ENCODE data around the gene FAM209B. TPM values are rescaled to one million over a fixed set of nuclear protein-coding genes. Genes with fewer than 3 reads are reported as not detected.
"Not testable (repeated sequence)": the region's sequence is repeated elsewhere in the genome, so short reads cannot be mapped to it uniquely, and the experiment has no call there.

Gene FAM209B
- total RNA-seq, 2 donors from 2014 or later = not detected

DNA sequence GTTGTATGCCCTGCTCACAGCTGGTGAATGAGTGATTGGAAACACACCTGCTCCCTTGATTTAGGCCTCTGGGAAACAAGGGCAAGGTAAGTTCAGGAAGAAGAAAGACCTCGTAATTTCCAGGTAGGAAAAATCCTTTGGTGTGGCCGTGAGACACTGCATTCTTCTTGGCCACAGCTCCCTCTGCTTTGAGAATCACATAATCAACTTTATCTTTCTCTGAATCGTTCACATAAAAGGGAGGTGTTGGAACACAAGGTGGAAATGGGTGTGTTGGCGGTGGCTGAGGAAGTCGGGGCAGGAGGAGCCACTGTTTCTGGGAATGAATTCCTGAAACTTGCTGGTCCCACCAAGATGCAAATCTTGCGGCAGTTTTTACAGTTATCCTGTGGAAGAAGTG, 25.9 kb downstream of the FAM209B start:
- Histone ChIP-seq H3K4me1 (no peaks in the 10 kb centered on the region), H3K27ac (no peak overlapping the region), H3K9me3 (no peaks in the 10 kb centered on the region), H3K27me3 (no peaks in the 10 kb centered on the region), H3K4me3 (no peak overlapping the region), H3K36me3 (replicated peaks in 1 of 2; ENCODE audit: insufficient read depth in 1 of 2, low read depth in 2 of 2) (no peaks in the 10 kb centered on the region)
- no peak for TF ChIP-seq CTCF (IDR thresholded peaks at IDR 0.05)
- TF ChIP-seq POLR2A (IDR thresholded peaks at IDR 0.05) = no peak
- no peak for DNase-seq
- ATAC-seq = no peak
- intact Hi-C loops (cut with DNase I) = loop anchor here (10.0 kb wide), 1 partner anchor 416 kb away; no protein-coding TSS in a partner anchor
- WGBS, 2 donors = 44 to 45% methylated on average over 6 of the region's 6 CpGs

GRCh38 chr20:56564526-56564925, 31.5 kb downstream of the FAM209B start:
- ATAC-seq; H3K4me3 ChIP-seq; H3K4me1 ChIP-seq; H3K36me3 ChIP-seq (replicated peaks in 1 of 2; ENCODE audit: insufficient read depth in 1 of 2, low read depth in 2 of 2); H3K9me3 ChIP-seq; H3K27ac ChIP-seq; H3K27me3 ChIP-seq; intact Hi-C loops (cut with DNase I); DNase-seq: not testable (repeated sequence)
- WGBS, 2 donors = 91 to 92% methylated on average over 2 to 6 of the region's 6 CpGs

DNA sequence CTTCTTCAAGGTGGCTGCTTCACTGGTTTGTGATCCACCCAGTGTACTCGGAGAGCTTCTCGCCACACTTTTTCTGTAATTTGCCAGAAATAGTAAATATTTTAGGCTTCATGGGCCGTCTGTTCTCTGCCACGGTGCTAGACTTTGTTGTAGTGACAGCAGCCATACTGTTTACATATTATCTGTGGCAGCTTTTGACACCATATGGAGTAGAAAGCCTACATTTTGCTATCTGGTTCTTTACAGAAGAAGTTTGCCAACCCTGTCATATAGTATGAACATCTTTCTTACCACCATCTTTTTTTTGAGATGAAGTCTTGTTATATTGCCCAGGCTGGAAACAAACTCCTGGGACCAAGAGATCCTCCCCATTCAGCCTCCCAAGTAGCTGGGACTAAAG, 32.5 kb downstream of the FAM209B start:
- 83 to 92% methylated on average over 4 of the region's 4 CpGs for WGBS, 2 donors
- no peaks in the 10 kb centered on the region for H3K9me3 ChIP-seq
- H3K36me3 ChIP-seq (replicated peaks in 1 of 2; ENCODE audit: insufficient read depth in 1 of 2, low read depth in 2 of 2) = no peaks in the 10 kb centered on the region
- intact Hi-C loops (cut with DNase I) = no loop called here
- H3K27me3 ChIP-seq = no peaks in the 10 kb centered on the region
- DNase-seq (no peak), ATAC-seq (no peak)
- no peak overlapping the region for H3K4me3 ChIP-seq
- TF ChIP-seq CTCF (IDR thresholded peaks at IDR 0.05) = no peak
- TF ChIP-seq POLR2A (IDR thresholded peaks at IDR 0.05) = no peak
- no peak overlapping the region for H3K27ac ChIP-seq
- H3K4me1 ChIP-seq = no peaks in the 10 kb centered on the region

GRCh38 chr20:56566621-56567020, 33.6 kb downstream of the FAM209B start:
- no peaks in the 10 kb centered on the region for H3K9me3 ChIP-seq
- no peak overlapping the region for H3K4me3 ChIP-seq
- DNase-seq (no peak), ATAC-seq (no peak)
- H3K27ac ChIP-seq = no peak overlapping the region
- H3K36me3 ChIP-seq (replicated peaks in 1 of 2; ENCODE audit: insufficient read depth in 1 of 2, low read depth in 2 of 2) = no peaks in the 10 kb centered on the region
- TF ChIP-seq CTCF (IDR thresholded peaks at IDR 0.05) (no peak), POLR2A (IDR thresholded peaks at IDR 0.05) (no peak)
- intact Hi-C loops (cut with DNase I) = no loop called here
- no peaks in the 10 kb centered on the region for H3K4me1 ChIP-seq
- 43 to 44% methylated on average over 3 of the region's 3 CpGs for WGBS, 2 donors
- no peaks in the 10 kb centered on the region for H3K27me3 ChIP-seq

DNA sequence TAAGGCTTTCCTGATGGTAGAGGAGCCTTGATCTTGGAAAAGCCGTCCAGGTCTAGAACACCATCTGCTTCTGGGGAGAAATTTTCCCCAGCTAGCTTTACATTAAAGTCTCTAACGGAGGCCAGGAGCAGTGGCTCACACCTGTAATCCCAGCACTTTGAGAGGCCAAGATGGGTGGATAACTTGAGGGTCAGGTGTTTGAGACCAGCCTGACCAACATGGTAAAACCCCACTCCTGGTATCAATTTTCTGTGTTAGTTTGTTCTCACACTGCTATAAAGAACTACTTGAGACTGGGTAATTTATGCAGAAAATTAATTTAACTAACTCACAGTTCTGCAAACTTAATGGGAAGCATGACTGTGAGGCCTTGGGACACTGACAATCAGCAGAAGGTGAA, 37.8 kb downstream of the FAM209B start:
- DNase-seq (no peak), ATAC-seq (no peak)
- no peak for TF ChIP-seq POLR2A (IDR thresholded peaks at IDR 0.05)
- TF ChIP-seq CTCF (IDR thresholded peaks at IDR 0.05) = no peak
- WGBS, 2 donors = 0 to 11% methylated on average over 1 to 2 of the region's 2 CpGs
- H3K27ac ChIP-seq = no peak overlapping the region
- no peaks in the 10 kb centered on the region for H3K36me3 ChIP-seq (replicated peaks in 1 of 2; ENCODE audit: insufficient read depth in 1 of 2, low read depth in 2 of 2)
- H3K9me3 ChIP-seq = no peaks in the 10 kb centered on the region
- H3K4me1 ChIP-seq = no peaks in the 10 kb centered on the region
- H3K27me3 ChIP-seq = no peaks in the 10 kb centered on the region
- no peak overlapping the region for H3K4me3 ChIP-seq
- intact Hi-C loops (cut with DNase I) = no loop called here

Data from body of pancreas (tissue), 4 donors.